GM19455 (cell line): ENCODE measurements around the gene ATP13A3.
"Not testable (repeated sequence)": the region's sequence is repeated elsewhere in the genome, so short reads cannot be mapped to it uniquely, and the experiment has no call there.

Source experiments
- ATAC-seq: cut with Tn5 transposase; IDR thresholded peaks from one replicate; pipeline ENCODE4 v1.9.1; 2021; ENCODE audit not compliant: unreplicated experiment

ATP13A3 gene

DNA sequence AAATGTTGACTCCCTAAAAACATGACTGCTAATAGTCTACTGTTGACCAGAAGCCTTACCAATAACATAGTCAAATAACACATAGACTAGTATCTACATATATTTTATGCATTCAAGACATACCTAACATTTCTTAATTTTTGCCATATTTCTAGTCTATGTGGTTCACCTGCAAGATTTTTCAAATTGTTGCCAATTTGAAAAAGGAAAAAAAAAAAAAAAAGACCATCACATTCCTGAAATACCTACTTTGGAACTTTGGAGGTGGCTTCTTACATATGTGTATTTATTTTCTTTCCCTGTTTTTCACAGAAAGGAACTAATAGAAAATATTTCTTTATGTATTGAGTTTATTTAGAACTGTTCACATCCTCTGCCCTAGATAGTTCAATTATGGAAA is 13.4 kb upstream of the ATP13A3 start:
- no peak for ATAC-seq

DNA sequence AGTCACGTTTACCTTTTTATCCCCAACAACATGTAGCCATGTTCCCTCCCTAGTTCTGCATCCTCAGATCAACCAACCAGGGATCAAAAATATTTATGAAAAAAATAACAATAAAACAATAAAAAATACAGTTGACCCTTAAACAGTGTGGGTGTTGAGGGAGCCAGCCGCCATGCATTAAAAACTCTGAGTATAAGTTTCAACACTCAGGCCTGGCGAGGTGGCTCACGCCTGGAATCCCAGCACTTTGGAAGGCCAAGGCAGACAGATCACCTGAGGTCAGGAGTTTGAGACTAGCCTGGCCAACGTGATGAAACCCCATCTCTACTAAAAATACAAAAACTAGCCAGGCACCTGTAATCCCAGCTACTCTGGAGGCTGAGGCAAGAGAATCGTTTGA is 12.7 kb upstream of the ATP13A3 start:
- ATAC-seq = not testable (repeated sequence)

DNA sequence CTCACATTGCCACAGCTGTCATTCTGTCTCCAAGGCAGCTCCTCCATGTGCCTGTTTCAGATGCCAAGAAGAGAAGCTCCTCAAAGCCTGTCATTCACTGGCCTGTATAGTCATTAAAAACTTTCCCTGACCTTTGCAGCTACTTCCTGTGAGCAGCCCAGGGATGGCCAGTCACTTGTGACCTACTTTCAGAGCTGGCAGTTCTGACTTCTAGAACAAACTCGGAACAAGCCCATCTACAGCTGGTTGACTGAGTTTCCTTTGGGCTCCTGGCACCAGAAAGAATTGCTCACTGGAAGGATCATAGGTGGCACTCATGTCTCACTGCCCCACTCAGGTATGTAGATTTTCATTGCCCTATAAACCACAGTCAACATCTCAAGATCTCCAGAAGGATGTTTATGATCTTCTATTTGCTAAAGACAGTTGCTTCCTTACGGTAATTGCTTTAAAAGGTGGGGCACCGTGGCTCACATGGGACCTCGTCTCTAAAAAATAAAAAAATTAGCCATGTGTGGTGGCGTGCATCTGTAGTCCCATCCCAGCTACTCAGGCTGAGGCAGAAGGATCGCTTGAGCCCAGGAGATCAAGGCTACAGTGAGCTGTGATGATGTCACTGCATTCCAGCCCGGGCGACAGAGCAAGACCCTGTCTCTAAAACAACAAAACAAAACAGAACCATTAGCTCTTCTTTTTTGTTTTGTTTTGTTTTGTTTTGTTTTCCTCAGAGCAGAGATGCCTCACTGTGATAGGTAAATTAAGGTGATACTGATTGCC is 11.2 kb upstream of the ATP13A3 start:
- ATAC-seq = no peak

DNA sequence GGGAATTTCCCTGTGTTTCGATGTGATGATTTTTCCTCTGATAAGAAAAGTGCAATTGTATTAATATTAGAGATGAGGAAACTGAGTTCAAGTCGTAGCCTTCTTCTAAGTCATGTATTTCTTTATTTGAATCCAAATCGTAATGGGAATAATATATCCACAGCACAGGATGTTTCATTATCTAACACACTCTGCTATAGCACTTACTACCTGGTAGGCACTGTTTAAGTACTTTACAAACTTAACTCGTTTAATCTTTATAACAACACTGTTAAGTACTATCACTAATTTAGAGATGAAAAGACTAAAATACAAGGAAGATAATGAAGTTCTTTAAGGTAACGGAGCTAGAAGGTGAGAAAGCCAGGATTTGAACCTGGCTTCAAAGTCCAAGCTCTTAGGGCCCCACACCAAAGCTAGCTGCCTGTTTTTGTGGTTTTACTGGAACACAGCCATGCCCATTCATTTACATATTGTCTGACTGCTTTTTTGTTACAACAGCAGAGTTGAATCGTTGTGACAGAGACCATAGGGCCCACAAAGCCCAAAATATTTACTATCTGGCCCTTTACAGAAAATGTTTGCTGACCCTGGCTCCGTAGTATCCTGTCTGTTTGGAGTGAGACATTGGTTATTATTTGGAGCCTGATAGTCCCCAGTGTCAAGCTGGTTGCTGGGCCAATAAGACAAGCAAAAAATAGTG is 9.6 kb upstream of the ATP13A3 start:
- ATAC-seq = peak; percentile 58

DNA sequence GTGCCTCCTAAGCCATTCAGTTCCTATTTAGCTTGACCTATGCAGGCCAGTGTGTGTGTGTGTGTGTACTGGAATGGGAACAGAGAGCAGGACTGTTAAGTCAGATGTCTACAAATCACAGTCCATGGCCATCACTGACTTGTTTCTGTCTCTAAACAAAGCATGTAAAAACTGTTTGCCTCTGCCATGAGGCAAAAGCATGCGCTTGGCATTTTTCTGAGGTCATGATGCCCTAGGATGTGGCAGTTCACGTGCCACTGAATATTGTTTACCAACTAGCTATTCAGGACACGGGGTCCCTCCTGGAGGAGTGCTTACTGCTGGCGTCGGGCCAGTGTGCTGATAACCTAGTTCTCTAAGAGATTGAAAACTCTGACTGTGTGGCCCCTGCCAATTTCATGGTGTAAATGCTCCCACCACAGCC is 8.2 kb upstream of the ATP13A3 start:
- ATAC-seq = no peak

DNA sequence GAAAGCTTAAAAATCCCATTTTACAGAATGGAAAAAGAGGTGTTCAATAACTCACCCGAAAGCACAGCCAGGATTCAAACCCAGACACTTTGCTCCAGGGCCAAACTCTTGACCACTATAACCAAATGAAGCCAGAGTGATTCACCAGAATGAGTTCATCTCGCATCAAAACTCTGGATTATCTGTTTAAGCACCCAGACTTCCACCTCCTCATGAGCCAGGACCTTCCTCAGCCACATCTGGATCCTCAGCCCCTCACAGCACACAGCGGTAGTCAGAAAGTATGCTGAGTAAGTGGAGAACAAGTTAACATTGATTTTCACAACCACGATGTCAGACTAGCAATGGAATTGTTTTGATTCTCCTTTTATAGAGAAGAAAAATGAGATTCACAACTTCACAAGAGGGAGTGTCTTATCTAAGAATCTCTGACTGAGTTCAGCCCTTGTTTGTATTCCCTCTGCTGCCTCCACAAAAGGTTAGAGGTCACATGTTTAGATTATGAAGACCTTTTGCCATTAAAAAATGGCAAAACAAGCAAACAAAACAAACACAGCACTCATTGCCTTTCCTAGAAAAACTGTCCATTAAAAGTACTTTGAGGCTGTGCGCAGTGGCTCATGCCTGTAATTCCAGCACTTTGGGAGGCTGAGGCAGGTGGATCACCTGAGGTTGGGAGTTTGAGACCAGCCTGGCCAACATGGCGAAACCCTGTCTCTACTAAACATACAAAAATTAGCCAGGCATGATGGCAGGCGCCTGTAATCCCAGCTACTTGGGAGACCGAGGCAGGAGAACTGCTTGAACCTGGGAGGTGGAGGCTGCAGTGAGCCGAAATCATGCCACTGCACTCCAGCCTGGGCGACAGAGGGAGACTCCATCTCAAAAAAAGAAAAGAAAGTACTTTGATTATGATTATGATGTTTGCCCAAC is 7.5 kb upstream of the ATP13A3 start:
- ATAC-seq = not testable (repeated sequence)

DNA sequence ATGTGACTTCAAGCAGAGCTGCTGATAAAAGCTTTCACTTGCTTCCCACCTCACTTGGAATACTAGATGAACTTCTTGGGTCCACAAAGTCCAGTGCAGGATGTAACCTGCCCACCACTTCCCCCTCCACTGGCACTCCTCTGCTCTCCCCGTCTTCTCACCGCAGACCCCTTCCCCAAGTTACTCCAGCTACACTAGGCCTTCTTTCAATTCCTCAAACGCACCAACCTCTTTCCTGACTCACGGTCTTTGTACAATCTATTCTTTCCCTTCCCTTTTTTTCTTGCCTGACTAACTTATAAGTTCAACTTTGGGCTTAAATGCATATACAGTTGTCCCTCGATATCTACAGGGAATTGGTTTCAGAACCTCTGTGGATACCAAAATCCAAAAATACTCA is 5.2 kb upstream of the ATP13A3 start:
- ATAC-seq = no peak

DNA sequence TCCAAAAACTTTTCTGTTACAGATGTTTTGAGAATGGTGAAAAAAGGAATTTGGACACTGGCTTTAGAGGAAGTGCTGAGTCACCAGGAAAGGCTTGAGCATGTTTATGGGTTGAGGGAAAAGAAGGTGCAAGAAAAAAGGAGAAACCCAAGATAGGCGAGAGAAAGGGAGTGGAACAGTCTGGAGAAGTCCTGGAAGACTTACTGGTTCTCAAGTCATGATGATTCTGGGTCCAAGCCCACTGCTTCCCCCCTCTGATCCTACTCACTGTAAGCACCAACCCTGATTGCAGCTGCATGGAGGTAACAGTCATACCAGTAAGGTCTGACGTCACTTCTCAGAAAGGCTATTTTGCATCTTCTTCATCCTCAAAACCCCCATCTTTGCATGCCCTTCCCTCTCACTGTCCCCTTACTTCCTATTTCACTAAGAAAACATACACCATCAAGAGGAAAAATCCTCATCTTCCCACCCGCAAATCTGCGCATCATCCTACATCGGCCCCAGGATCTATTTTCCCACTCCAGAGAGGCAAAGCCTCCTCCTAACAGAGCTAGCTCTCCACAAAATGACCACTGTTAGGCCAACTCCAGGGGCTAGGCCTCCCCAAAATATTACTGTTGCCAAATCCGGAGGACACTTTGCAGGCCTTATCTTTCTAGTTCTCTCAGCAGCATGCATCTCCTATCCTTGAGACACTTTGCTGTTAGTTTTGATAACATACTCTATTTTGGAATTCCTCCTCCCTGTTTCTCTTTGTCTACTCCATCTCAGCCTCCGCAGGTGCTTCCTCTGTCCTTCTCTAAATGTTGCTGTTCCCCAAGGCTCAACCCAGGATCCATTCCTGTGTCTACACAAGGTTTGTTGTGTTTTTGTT is 3.2 kb upstream of the ATP13A3 start:
- peak; percentile 34 for ATAC-seq

DNA sequence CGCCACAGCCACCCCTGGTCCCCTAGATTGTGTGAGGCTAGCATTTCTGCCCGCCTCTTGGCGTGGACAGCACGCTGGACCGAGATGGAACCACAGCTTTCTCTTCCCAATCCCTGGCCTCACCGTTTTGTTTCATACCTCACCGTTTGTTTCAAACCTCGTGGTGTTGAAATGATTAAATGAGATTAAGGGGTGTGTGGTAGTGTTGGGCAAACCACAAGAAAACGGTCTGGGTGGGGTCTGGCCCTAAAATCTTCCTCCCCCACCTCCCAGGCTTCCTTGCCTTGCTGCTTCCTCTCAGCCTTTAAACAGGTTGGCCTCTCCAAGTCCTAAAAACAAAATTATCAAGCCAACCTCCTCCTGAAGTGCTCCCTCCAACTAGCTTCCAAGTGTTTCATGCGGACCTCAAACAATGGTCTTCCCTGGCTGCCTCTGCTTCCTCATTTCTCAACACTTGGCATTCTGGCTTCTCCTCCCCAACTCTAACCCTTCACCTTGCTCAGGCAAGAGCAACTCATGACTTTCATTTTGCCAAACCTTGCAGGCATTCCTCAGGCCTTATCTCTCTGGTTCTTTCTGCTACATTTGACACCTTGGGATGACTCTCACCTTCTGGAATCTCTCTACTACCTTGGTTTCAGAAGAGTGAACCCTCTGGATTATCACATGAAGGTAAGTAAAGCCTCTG is 1.4 kb upstream of the ATP13A3 start:
- ATAC-seq = no peak

DNA sequence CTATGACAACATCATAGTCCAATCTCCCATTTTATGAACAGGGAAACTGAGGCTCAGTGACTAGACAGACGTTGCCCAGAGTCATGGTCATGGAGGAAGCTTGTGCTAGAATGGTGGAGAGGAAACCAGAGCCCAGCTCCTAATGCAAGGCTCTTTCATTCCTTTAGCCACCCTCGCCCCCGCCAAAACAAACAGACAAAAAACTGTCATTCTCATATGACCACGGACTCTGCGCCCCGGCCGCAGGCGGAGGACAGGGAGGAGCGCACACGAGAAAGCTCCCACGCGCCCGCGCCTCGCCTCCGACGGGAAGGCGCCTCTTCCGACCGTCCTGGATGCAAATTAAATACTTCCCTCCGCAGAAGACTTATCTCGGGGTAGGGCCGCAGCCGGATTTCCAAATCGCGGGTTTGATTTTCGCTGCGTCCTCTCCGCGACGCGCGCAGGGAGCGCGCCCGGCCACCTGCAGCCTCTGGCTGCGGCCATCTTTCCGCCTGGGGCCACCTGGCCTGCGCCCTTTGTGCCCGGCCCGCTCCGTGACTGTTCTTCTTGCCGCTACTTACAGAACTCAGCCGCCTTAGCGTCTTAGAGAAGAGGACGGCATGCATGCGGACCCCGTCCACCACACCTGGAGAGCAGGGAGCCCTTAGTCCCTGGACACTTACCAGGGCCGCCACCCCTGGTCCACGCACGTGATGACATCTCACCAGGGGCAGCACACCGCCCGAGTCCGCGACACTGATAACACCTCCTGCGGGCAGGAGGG is 670 bp upstream of the ATP13A3 start:
- peak; percentile 36 for ATAC-seq

DNA sequence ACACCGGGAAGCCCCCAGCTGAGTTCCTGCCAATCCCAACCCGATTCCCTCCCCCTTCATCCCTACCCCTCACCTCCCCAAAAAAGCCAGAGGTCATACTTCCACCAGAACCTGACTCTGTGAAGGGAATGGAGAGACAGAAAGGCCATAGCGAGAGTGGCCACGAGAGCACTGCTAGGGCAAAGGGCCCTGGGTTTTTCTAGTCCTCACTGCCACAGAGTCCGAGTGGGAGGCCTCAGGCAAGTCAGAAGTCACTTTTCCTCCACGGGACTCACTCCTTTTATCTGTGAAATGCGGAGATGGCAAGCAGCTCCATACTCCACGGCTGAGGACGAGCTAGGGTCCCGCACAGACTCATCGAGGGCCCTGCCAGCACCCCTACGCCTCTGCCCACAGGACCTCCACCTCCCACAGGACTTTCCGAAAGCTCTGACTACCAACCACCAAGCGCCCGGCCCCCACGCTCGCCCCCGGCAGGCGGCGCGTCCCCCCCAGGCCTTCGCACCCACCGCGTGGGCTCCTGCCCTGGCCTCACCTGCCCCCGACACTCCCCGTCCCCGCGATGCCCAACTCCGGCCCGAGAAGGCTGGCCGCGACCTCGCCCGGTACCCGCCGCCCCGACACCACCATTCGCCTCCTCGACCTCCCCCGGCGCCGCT is 792 bp downstream of the ATP13A3 start:
- ATAC-seq = peak; percentile 10

DNA sequence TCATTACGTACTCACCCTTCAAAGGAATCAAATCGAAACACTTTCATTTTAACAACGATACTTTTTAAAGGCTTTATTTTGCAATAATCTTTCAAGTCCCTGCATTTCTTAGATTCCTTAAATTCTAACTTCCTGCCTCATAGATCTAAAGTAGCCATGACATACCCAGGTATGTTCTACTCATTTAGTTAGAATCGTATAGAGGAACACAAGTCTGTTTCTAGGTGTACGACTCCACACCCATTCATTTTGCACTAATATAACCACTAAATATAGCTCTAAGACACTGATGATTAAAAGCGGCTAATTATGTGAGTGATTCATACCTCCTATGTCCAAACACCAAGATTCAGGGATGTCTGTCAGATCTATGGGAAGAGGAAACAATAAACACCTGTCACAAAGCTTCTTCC is 1.3 kb downstream of the ATP13A3 start:
- no peak for ATAC-seq

DNA sequence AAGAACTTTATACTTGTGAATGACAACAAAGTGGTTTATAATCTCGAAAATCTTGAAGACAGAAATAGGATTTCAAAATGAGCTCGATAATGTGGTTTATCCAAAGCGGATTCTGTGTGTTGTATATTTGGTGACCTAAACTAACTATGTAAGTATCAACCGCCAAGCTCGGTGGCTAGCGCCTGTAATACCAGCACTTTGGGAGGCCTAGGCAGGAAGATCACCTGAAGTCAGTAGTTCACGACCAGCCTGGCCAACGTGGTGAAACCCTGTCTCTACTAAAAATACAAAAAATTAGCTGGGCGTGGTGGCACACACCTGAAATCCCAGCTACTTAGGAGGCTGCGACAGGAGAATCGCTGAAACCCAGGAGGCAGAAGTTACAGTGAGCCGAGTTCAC is 2.2 kb downstream of the ATP13A3 start:
- no peak for ATAC-seq

DNA sequence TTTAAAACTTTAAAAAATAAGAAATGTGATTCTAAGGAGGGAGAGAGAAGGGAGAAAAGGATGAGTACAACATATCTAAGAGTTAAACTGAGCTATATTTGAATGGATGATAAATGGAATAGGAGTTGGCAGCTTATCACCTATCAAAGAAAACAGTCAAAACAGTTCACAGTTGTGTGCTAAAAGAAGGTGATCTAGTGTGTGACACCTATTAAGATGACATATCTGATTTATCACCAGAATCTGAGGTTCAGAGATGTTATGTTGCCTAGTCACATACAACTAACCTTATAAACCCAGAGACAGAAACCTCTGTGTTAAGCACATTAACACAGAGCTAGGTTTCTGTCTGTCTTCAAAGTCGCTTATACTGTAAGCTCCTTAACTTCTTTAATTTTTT is 3.0 kb downstream of the ATP13A3 start:
- ATAC-seq = no peak

DNA sequence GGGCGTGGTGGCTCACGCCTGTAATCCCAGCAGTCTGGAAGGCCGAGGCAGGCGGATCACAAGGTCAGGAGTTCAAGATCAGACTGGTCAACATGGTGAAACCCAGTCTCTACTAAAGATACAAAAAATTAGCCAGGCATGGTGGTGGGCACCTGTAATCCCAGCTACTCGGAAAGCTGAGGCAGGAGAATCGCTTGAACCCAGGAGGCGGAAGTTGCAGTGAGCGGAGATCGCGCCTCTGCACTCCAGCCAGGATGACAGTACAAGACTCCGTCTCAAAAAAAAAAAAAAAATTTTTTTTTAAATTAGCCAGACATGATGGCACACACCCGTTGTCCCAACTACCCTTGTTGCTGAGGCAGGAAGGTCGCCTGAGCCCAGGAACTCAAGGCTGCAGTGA is 4.0 kb downstream of the ATP13A3 start:
- ATAC-seq = not testable (repeated sequence)

DNA sequence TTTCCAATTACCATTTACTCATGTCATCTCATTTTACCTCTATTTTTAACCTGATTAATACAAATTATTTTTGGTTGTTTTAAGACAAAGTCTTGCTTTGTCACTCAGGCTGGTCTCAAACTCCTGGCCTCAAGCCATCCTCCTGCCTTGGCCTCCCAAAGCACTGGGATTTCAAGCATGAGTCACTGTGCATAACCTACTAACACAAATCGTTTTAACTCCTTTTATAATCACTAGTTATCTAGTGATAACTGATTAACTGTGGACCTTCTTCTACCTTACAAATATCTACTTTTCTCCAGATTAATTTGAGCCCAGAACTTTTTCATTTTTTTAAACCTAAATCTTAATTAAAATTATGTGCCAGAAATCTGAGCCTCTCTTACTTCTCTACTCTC is 4.6 kb downstream of the ATP13A3 start:
- no peak for ATAC-seq

DNA sequence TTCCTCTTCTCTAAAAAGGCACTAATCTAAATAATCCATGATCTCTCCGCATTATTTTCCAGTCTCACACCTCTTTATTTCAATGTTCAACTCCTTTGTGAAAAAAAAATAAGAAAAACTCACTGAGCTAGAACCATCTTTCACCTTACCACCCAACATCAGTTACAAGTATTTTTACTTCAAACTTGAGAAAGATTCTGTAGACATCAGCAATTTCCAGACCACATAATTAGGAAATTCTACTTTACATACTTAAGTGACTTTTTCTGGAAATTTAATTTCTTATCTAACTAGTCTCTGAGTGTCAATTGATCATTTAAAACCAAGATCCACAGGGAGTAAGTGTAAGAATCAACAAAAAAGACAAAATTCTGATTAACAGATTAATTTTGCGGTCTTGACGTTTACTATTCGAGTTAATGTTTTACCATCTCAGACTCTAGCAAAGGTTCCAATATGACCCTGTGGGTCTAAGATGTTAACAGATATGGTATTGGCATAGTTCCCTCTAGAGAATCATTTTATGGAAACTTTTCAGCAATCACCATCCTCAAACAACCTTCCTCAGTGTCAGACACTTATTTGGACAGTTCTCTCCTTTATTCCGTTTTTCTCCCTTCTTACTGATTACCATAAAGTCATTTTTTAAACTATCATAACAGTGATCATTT is 5.1 kb downstream of the ATP13A3 start:
- ATAC-seq = no peak

DNA sequence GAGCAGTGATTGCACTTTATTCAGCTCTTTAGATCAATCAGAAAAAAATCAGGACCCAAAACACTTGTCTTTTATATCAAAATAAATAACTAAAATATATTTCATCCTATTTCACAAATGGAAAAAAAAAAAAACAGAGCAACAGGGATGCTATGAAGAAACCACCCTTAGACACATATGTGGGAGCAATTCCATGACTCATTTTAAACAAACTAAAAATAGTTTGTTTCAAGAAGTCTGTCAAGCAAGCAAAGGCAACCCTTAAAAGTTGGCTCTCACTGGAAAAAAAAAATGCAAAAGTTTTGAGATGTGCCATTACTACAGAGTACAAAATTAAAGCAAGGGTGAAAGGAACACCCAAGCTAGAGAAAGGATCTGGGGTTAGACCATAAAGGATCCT is 5.7 kb downstream of the ATP13A3 start:
- ATAC-seq = no peak
